Loucy (cell line): ENCODE results near the gene DNAJB4.

Source experiments
- CTCF ChIP-seq: fragments of 200-600 bp; sonication (generic); conservative IDR thresholded peaks from 2 replicates; pipeline ENCODE4 v1.5.1; 2014; ENCODE audit warnings: mild to moderate bottlenecking, antibody characterized with exemption, low read length
- EZH2phosphoT487 ChIP-seq: fragments of 200-600 bp; IDR thresholded peaks from 2 replicates; pipeline ENCODE4 v1.6.1; 2018; ENCODE audit warnings: antibody characterized with exemption, mild to moderate bottlenecking, moderate library complexity, borderline replicate concordance

- no peak for TF ChIP-seq CTCF
- no peak for TF ChIP-seq EZH2phosphoT487
Measured at GRCh38 chr1:78007677-78008341, 3.1 kb downstream of the DNAJB4 start.
